Uterus (tissue), 4 donors: ENCODE results near the gene COQ5. TPM values are rescaled to one million over a fixed set of nuclear protein-coding genes. Genes with fewer than 3 reads are reported as not detected.

Source experiments
- DNase-seq, 2 donors: peaks; one replicate each; pipeline ENCODE4 v3.0.0-alpha.2; 2019 to 2020
- H3K27ac ChIP-seq, 2 donors: fragments of 200-600 bp; sonication (generic); 1 replicate in 1 of 2; 2 replicates in 1 of 2; pipeline ENCODE4 v1.5.1; 2016 to 2018
- H3K27me3 ChIP-seq, 2 donors: fragments of 200-600 bp; sonication (generic); one replicate each; pipeline ENCODE4 v1.5.1; 2018 to 2019; ENCODE audit warnings: control low read depth in 1 of 2
- H3K36me3 ChIP-seq, 2 donors: fragments of 200-600 bp; sonication (generic); one replicate each; pipeline ENCODE4 v1.5.1; 2019; ENCODE audit warnings: control low read depth in 1 of 2
- H3K4me1 ChIP-seq, 2 donors: fragments of 200-600 bp; sonication (generic); one replicate each; pipeline ENCODE4 v1.5.1; 2018 to 2019; ENCODE audit warnings: control low read depth in 1 of 2
- H3K4me3 ChIP-seq, 2 donors: fragments of 200-600 bp; sonication (generic); 1 replicate in 1 of 2; 2 replicates in 1 of 2; pipeline ENCODE4 v1.5.1; 2018 to 2019; ENCODE audit warnings: mild to moderate bottlenecking in 1 of 2
- H3K9me3 ChIP-seq, 2 donors: fragments of 200-600 bp; sonication (generic); one replicate each; pipeline ENCODE4 v1.5.1; 2019; ENCODE audit warnings: control low read depth in 1 of 2
- CTCF ChIP-seq, 4 experiments: fragments of 200-600 bp in 2 of 4; fragments of 450-650 bp in 2 of 4; sonication (generic) in 2 of 4; IDR thresholded peaks; one replicate each; pipeline ENCODE4 v1.5.1; 2016 to 2019; ENCODE audit warnings: antibody characterized with exemption in 4 of 4, mild to moderate bottlenecking in 2 of 4, moderate library complexity in 1 of 4
- POLR2A ChIP-seq, 2 donors: fragments of 450-650 bp; IDR thresholded peaks; one replicate each; pipeline ENCODE4 v1.6.1; 2016; ENCODE audit warnings: antibody characterized with exemption in 2 of 2, mild to moderate bottlenecking in 1 of 2, moderate library complexity in 1 of 2
- intact Hi-C: fragments of 100-400 bp; cut with DNase I; formaldehyde crosslinking; loops from one replicate; pipeline ENCODE4 v1.15.1; 2023; ENCODE audit warnings: low total_unique reads
- total RNA-seq, 4 donors: library from RNA; depleted of rRNA in 3 of 4; stranded (reverse); fragments of >200 nt in 3 of 4; gene quantifications; one replicate each; pipeline versions ENCODE4 v1.1.0 to v1.2.4, GENCODE V29; 2014 to 2023
- donor health status: DM: yes; HTN: yes; CAD: no.

The COQ5 gene
- total RNA-seq, 4 donors from 2014 or later = 18.5 to 117 (median 25.9) TPM

GRCh38 chr12:120562906-120563305, 33.9 kb upstream of the COQ5 start:
- no peak overlapping the region for H3K4me3 ChIP-seq
- H3K36me3 ChIP-seq = no peaks in the 10 kb centered on the region
- no peaks in the 10 kb centered on the region for H3K4me1 ChIP-seq
- intact Hi-C loops = no loop called here
- no peak for TF ChIP-seq CTCF (IDR thresholded peaks at IDR 0.05)
- no peak for TF ChIP-seq POLR2A (IDR thresholded peaks at IDR 0.05)
- no peak overlapping the region for H3K27ac ChIP-seq
- H3K9me3 ChIP-seq = no peaks in the 10 kb centered on the region
- no peaks in the 10 kb centered on the region for H3K27me3 ChIP-seq
- no peak for DNase-seq

GRCh38 chr12:120557589-120557988, 28.6 kb upstream of the COQ5 start:
- H3K4me3 ChIP-seq = no peak overlapping the region
- intact Hi-C loops = no loop called here
- no peak for TF ChIP-seq CTCF (IDR thresholded peaks at IDR 0.05)
- TF ChIP-seq POLR2A (IDR thresholded peaks at IDR 0.05) = no peak
- no peaks in the 10 kb centered on the region for H3K9me3 ChIP-seq
- no peaks in the 10 kb centered on the region for H3K4me1 ChIP-seq
- no peak for DNase-seq
- no peak overlapping the region for H3K27ac ChIP-seq
- no peaks in the 10 kb centered on the region for H3K36me3 ChIP-seq
- H3K27me3 ChIP-seq = no peaks in the 10 kb centered on the region

- Histone ChIP-seq H3K9me3 (no peaks in the 10 kb centered on the region), H3K27ac (no peak overlapping the region), H3K4me3 (no peak overlapping the region), H3K4me1 (peaks cover 0 to 3% of the 10 kb centered on the region in 2 donors), H3K36me3 (no peaks in the 10 kb centered on the region), H3K27me3 (no peaks in the 10 kb centered on the region)
- TF ChIP-seq CTCF (IDR thresholded peaks at IDR 0.05) (no peak), POLR2A (IDR thresholded peaks at IDR 0.05) (no peak)
- DNase-seq = no peak
- intact Hi-C loops = no loop called here
These were observed 25.7 kb upstream of the COQ5 start for GRCh38 chr12:120554678-120555077.

- no peaks in the 10 kb centered on the region for H3K27me3 ChIP-seq
- DNase-seq = no peak
- H3K9me3 ChIP-seq = no peaks in the 10 kb centered on the region
- TF ChIP-seq CTCF (IDR thresholded peaks at IDR 0.05) = no peak
- no peak for TF ChIP-seq POLR2A (IDR thresholded peaks at IDR 0.05)
- no peak overlapping the region for H3K27ac ChIP-seq
- peaks cover 0 to 4% of the 10 kb centered on the region in 2 donors for H3K4me1 ChIP-seq
- intact Hi-C loops = no loop called here
- no peaks in the 10 kb centered on the region for H3K36me3 ChIP-seq
- no peak overlapping the region for H3K4me3 ChIP-seq
These were observed 17.1 kb upstream of the COQ5 start for GRCh38 chr12:120546050-120546386.

GRCh38 chr12:120544691-120545090, 15.7 kb upstream of the COQ5 start:
- no peak overlapping the region for H3K4me3 ChIP-seq
- intact Hi-C loops = no loop called here
- H3K9me3 ChIP-seq = no peaks in the 10 kb centered on the region
- peaks cover 0 to under 1% of the 10 kb centered on the region in 2 donors for H3K4me1 ChIP-seq
- DNase-seq = no peak
- no peaks in the 10 kb centered on the region for H3K36me3 ChIP-seq
- no peak overlapping the region for H3K27ac ChIP-seq
- no peak for TF ChIP-seq CTCF (IDR thresholded peaks at IDR 0.05)
- TF ChIP-seq POLR2A (IDR thresholded peaks at IDR 0.05) = no peak
- no peaks in the 10 kb centered on the region for H3K27me3 ChIP-seq
